GM06990 (cell line): ENCODE measurements around the gene TMPO.
A peak's percentile ranks its signal among the peaks of the same experiment; 100 is the strongest.

Experiments used
- DNase-seq: peaks from one replicate; pipeline ENCODE4 v3.0.0-alpha.2; 2011; ENCODE audit not compliant: insufficient read length; ENCODE audit errors: extremely low read depth
- H3K27me3 ChIP-seq: replicated peaks from 2 replicates; pipeline ENCODE4 v1.6.0; 2011; ENCODE audit warnings: low read length; ENCODE audit not compliant: control insufficient read depth, insufficient read depth
- H3K36me3 ChIP-seq: 2 replicates; pipeline ENCODE4 v1.5.1; 2011; ENCODE audit warnings: low read length; ENCODE audit not compliant: control insufficient read depth, insufficient read depth
- H3K4me3 ChIP-seq: replicated peaks from 2 replicates; pipeline ENCODE4 v1.5.1; 2011; ENCODE audit warnings: low read depth, mild to moderate bottlenecking, control low read depth, low read length
- CTCF ChIP-seq: IDR thresholded peaks from 2 replicates; pipeline ENCODE4 v1.5.1; 2011; ENCODE audit warnings: low read length, control low read depth, mild to moderate bottlenecking, inconsistent platforms; ENCODE audit not compliant: insufficient read depth, poor library complexity, severe bottlenecking

TMPO gene

GRCh38 chr12:98519257-98519907 lies 4.0 kb downstream of the TMPO start:
- Histone ChIP-seq H3K36me3 (peaks cover 3% of the 10 kb centered on the region; the same call in 1 of the 2 replicates), H3K4me3 (peak overlapping the region; percentile 82), H3K27me3 (no peaks in the 10 kb centered on the region)
- no peak for TF ChIP-seq CTCF
- DNase-seq: no peak

DNA sequence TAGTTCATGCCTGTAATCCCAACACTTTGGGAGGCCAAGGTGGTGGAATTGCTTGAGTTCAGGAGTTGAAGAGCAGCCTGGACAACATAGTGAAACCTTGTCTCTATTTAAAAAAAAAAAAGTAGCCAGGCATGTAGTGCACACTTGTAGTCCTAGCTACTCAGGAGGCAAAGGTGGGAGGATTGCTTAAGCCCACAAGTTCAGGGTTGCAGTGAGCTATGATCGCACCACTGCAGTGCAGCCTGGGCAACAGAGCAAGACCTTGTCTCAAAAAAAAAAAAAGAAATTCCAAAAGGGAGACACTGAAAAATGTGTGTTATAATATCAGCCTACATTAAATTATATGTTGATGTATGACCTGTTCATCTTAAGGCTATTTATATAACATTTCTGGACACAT lies 14.7 kb downstream of the TMPO start:
- H3K36me3 ChIP-seq: peaks cover 12% of the 10 kb centered on the region
- DNase-seq: no peak
- TF ChIP-seq CTCF: no peak
- no peaks in the 10 kb centered on the region for H3K27me3 ChIP-seq
- H3K4me3 ChIP-seq: no peak overlapping the region

DNA sequence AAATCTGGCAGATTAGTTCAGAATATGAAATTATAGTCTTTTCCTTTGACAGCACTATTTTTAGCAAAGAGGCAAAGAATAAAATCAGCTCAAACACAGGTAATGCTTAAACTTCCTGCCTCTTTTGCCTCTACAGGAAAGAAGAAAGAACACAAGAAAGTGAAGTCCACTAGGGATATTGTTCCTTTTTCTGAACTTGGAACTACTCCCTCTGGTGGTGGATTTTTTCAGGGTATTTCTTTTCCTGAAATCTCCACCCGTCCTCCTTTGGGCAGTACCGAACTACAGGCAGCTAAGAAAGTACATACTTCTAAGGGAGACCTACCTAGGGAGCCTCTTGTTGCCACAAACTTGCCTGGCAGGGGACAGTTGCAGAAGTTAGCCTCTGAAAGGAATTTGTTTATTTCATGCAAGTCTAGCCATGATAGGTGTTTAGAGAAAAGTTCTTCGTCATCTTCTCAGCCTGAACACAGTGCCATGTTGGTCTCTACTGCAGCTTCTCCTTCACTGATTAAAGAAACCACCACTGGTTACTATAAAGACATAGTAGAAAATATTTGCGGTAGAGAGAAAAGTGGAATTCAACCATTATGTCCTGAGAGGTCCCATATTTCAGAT lies 17.4 kb downstream of the TMPO start:
- Histone ChIP-seq H3K4me3 (no peak overlapping the region), H3K27me3 (no peaks in the 10 kb centered on the region), H3K36me3 (peaks cover 12% of the 10 kb centered on the region)
- no peak for DNase-seq
- TF ChIP-seq CTCF: peak; percentile 49

DNA sequence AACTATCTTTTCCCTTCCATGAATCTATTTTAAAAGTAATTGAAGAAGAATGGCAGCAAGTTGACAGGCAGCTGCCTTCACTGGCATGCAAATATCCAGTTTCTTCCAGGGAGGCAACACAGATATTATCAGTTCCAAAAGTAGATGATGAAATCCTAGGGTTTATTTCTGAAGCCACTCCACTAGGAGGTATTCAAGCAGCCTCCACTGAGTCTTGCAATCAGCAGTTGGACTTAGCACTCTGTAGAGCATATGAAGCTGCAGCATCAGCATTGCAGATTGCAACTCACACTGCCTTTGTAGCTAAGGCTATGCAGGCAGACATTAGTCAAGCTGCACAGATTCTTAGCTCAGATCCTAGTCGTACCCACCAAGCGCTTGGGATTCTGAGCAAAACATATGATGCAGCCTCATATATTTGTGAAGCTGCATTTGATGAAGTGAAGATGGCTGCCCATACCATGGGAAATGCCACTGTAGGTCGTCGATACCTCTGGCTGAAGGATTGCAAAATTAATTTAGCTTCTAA lies 18.4 kb downstream of the TMPO start:
- H3K4me3 ChIP-seq: no peak overlapping the region
- H3K36me3 ChIP-seq: peaks cover 12% of the 10 kb centered on the region
- DNase-seq: no peak

DNA sequence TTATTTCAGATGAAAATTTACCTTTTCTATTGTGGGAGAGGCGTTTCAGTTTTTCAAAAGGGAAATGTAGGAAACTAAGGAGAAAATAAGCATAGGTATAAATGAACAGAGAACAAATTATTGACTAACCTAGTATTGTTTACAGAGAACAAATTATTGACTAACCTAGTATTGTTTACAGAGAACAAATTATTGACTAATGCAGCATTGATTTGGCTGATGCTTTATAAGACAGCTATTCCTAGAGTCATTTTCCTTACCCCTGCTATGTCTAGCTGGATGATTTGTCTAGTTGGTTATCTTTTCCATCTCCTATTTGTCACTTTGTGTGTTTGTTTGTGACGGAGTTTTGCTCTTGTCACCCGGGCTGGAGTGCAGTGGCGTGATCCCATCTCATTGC lies 22.6 kb downstream of the TMPO start:
- no peak for TF ChIP-seq CTCF
- DNase-seq: no peak
- H3K4me3 ChIP-seq: no peak overlapping the region
- no peaks in the 10 kb centered on the region for H3K27me3 ChIP-seq
- peaks cover 5% of the 10 kb centered on the region for H3K36me3 ChIP-seq

More for the DNA sequence above, 18.4 kb downstream of the TMPO start:
- no peaks in the 10 kb centered on the region for H3K27me3 ChIP-seq
- no peak for TF ChIP-seq CTCF
